A673 (cell line): ENCODE data around the gene MAP3K3.

Source experiments
- EZH2 ChIP-seq: fragments of 200-600 bp; sonication (generic); IDR thresholded peaks from 2 replicates; pipeline ENCODE4 v1.6.1; 2017; ENCODE audit warnings: borderline replicate concordance, low read depth, mild to moderate bottlenecking, mixed read lengths, antibody characterized with exemption, low read length; ENCODE audit not compliant: poor library complexity, severe bottlenecking
- TF ChIP-seq, protein P1 (sequence below): fragments of 300-800, 200-600 bp; sonication (generic); conservative IDR thresholded peaks from 2 replicates; pipeline ENCODE4 v1.5.1; 2017; ENCODE audit warnings: low read depth, mild to moderate bottlenecking, antibody characterized with exemption, low read length, moderate library complexity, mixed read lengths

DNA sequence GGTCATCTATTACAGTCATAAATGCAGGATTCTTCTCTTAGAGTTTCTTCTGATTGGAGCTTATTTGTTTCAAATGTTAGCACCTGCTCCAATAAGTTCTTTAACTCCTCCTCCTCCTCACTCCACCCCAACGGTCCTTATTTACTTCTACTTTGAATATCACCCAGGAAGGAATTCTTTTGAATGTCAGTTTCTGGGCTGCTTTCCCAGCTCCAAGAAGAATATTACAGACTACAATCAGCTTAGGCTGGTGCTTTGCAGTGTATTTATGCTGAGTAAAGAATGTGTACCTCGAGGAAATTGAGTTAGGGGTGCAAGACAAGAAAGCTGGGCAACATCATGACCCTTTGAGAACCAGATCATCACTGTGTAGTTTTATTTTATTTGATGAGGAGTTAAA lies 30.8 kb downstream of the MAP3K3 start:
- no peak for TF ChIP-seq EZH2
- TF ChIP-seq, protein P1, sequence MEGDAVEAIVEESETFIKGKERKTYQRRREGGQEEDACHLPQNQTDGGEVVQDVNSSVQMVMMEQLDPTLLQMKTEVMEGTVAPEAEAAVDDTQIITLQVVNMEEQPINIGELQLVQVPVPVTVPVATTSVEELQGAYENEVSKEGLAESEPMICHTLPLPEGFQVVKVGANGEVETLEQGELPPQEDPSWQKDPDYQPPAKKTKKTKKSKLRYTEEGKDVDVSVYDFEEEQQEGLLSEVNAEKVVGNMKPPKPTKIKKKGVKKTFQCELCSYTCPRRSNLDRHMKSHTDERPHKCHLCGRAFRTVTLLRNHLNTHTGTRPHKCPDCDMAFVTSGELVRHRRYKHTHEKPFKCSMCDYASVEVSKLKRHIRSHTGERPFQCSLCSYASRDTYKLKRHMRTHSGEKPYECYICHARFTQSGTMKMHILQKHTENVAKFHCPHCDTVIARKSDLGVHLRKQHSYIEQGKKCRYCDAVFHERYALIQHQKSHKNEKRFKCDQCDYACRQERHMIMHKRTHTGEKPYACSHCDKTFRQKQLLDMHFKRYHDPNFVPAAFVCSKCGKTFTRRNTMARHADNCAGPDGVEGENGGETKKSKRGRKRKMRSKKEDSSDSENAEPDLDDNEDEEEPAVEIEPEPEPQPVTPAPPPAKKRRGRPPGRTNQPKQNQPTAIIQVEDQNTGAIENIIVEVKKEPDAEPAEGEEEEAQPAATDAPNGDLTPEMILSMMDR, result no peak
